ENCODE measurements around the gene CDSN.

- TF ChIP-seq CTCF (conservative IDR thresholded peaks at IDR 0.05) = no peak
- no peak for TF ChIP-seq ZFX (IDR thresholded peaks at IDR 0.05)
Observed at GRCh38 chr6:31114541-31114878, 5.7 kb downstream of the CDSN start, which contains the start of gene PSORS1C1.
